IPS DF 4.7 (cell line): ENCODE data around the gene SHLD1.

Source experiments
- DNase-seq: peaks from one replicate; pipeline ENCODE4 v3.0.0-alpha.2; 2013; ENCODE audit warnings: low spot score; ENCODE audit errors: extremely low read depth

SHLD1 gene

GRCh38 chr20:5818346-5818681, 68.1 kb downstream of the SHLD1 start:
- no peak for DNase-seq

GRCh38 chr20:5820738-5821137, 70.5 kb downstream of the SHLD1 start:
- DNase-seq = no peak

GRCh38 chr20:5821627-5822215, 71.5 kb downstream of the SHLD1 start:
- DNase-seq = no peak

- no peak for DNase-seq
Measured at GRCh38 chr20:5822569-5822968, 72.4 kb downstream of the SHLD1 start.

GRCh38 chr20:5825130-5825719, 75.0 kb downstream of the SHLD1 start:
- no peak for DNase-seq

- DNase-seq = no peak
Measured at GRCh38 chr20:5827098-5827853, 77.1 kb downstream of the SHLD1 start.

- DNase-seq = no peak
Measured at GRCh38 chr20:5827861-5828260, 77.7 kb downstream of the SHLD1 start.

- no peak for DNase-seq
Measured at GRCh38 chr20:5829241-5829809, 79.1 kb downstream of the SHLD1 start.

- DNase-seq = no peak
Measured at GRCh38 chr20:5831539-5832237, 81.5 kb downstream of the SHLD1 start.

GRCh38 chr20:5833309-5833941, 83.2 kb downstream of the SHLD1 start:
- DNase-seq = no peak

GRCh38 chr20:5834436-5835005, 84.3 kb downstream of the SHLD1 start:
- no peak for DNase-seq

GRCh38 chr20:5835321-5835821, 85.2 kb downstream of the SHLD1 start:
- DNase-seq = no peak

GRCh38 chr20:5835871-5836270, 85.7 kb downstream of the SHLD1 start:
- no peak for DNase-seq

- DNase-seq = no peak
Measured at GRCh38 chr20:5836569-5836968, 86.4 kb downstream of the SHLD1 start.

- DNase-seq = no peak
Measured at GRCh38 chr20:5840411-5841002, 90.3 kb downstream of the SHLD1 start.

- no peak for DNase-seq
Measured at GRCh38 chr20:5841522-5841921, 91.3 kb downstream of the SHLD1 start.

GRCh38 chr20:5842465-5842864, 92.3 kb downstream of the SHLD1 start:
- no peak for DNase-seq

GRCh38 chr20:5843054-5843592, 92.9 kb downstream of the SHLD1 start:
- no peak for DNase-seq

GRCh38 chr20:5844063-5844681, 94.0 kb downstream of the SHLD1 start:
- DNase-seq = no peak
